CD4-positive, alpha-beta T cell (primary cell): ENCODE data around the gene TEX2. TPM values are rescaled to one million over a fixed set of nuclear protein-coding genes. Genes with fewer than 3 reads are reported as not detected.

Source experiments
- ATAC-seq: fragments of 200-7000 bp; cut with Tn5 transposase; one replicate; pipeline ENCODE4 v1.10.0; 2022; ENCODE audit warnings: mild to moderate bottlenecking; ENCODE audit not compliant: poor library complexity
- CTCF ChIA-PET: fragments of 350-600 bp; sonication (Branson Sonifier 250); formaldehyde crosslinking; loops from one replicate; lab custom pipeline; 2021; ENCODE audit warnings: antibody characterized with exemption, inconsistent platforms; lab: Charles Lee
- POLR2A ChIA-PET: fragments of 350-600 bp; sonication (Branson Sonifier 250); formaldehyde crosslinking; loops from one replicate; lab custom pipeline; 2021; ENCODE audit warnings: antibody characterized with exemption, inconsistent platforms; lab: Charles Lee
- DNase-seq, 14 experiments: peaks; one replicate each; pipeline ENCODE4 v3.0.0-alpha.2; 2013 to 2020; ENCODE audit warnings: mixed read lengths in 2 of 14
- H3K27ac ChIP-seq, 2 donors: one replicate each; pipeline versions ENCODE4 v1.5.1 to v1.7.0; 2013; ENCODE audit warnings: low read length in 2 of 2, low read depth in 1 of 2, mild to moderate bottlenecking in 1 of 2
- H3K27me3 ChIP-seq, 2 experiments: 1 replicate in 1 of 2; 2 replicates in 1 of 2; pipeline versions ENCODE4 v1.6.1 to v1.7.0; 2013; ENCODE audit warnings: low read length in 2 of 2, control low read depth in 1 of 2, mild to moderate bottlenecking in 1 of 2, moderate library complexity in 1 of 2; ENCODE audit not compliant: insufficient read depth in 2 of 2, control insufficient read depth in 1 of 2
- H3K36me3 ChIP-seq: one replicate; pipeline ENCODE4 v1.6.1; 2013; ENCODE audit warnings: low read length, control low read depth; ENCODE audit not compliant: insufficient read depth
- H3K4me1 ChIP-seq: one replicate; pipeline ENCODE4 v1.6.1; 2013; ENCODE audit warnings: low read length, control low read depth; ENCODE audit not compliant: insufficient read depth
- H3K4me3 ChIP-seq: one replicate; pipeline ENCODE4 v1.5.1; 2013; ENCODE audit warnings: mild to moderate bottlenecking, low read length, moderate library complexity
- H3K9me3 ChIP-seq, 2 experiments: 1 replicate in 1 of 2; 2 replicates in 1 of 2; pipeline versions ENCODE4 v1.6.1 to v1.7.0; 2013; ENCODE audit warnings: low read length in 2 of 2, mild to moderate bottlenecking in 2 of 2, control low read depth in 1 of 2, moderate library complexity in 1 of 2; ENCODE audit not compliant: control insufficient read depth in 1 of 2, insufficient read depth in 1 of 2
- H3K27ac Mint-ChIP-seq: one replicate; pipeline ENCODE4 v1.8.0; 2020; ENCODE audit warnings: mixed read lengths
- H3K27me3 Mint-ChIP-seq: one replicate; pipeline ENCODE4 v1.8.0; 2021; ENCODE audit warnings: mixed read lengths
- H3K36me3 Mint-ChIP-seq: one replicate; pipeline ENCODE4 v1.8.0; 2021; ENCODE audit warnings: low read depth, mixed read lengths
- H3K4me1 Mint-ChIP-seq: one replicate; pipeline ENCODE4 v1.8.0; 2021; ENCODE audit warnings: low read depth, mixed read lengths
- H3K4me3 Mint-ChIP-seq: one replicate; pipeline ENCODE4 v1.8.0; 2020; ENCODE audit warnings: mild to moderate bottlenecking, mixed read lengths
- H3K9me3 Mint-ChIP-seq: one replicate; pipeline ENCODE4 v1.8.0; 2020; ENCODE audit warnings: mixed read lengths
- intact Hi-C, 2 experiments: fragments of 100-400 bp; cut with DNase I in 1 of 2; cut with micrococcal nuclease in 1 of 2; formaldehyde crosslinking; loops; one replicate each; pipeline versions ENCODE4 v1.15.1 to v1.9.0; 2023 to 2025; cut with DNase I, micrococcal nuclease
- total RNA-seq, 174 experiments: library from RNA in 2 of 174; stranded (reverse) in 2 of 174; gene quantifications; one replicate each; pipeline ENCODE4 v1.2.3 and lab custom pipeline; 2021 to 2026
- TF ChIP-seq, protein P1 (sequence below): fragments of 200-600 bp; IDR thresholded peaks from one replicate; pipeline ENCODE4 v1.8.0; 2022; ENCODE audit warnings: antibody characterized with exemption, mild to moderate bottlenecking

The TEX2 gene
- total RNA-seq, 2 experiments from 2014 or later: 8.6 to 8.9 TPM

GRCh38 chr17:64161380-64162176 is 101.5 kb downstream of the TEX2 start:
- H3K36me3 ChIP-seq: peaks cover 17% of the 10 kb centered on the region
- Mint-ChIP-seq H3K36me3 (peaks cover 19% of the 10 kb centered on the region), H3K27me3 (no peaks in the 10 kb centered on the region), H3K27ac (no peak overlapping the region), H3K4me1 (peaks cover 7% of the 10 kb centered on the region), H3K4me3 (no peak overlapping the region), H3K9me3 (no peaks in the 10 kb centered on the region)
- ATAC-seq: no peak
- POLR2A ChIA-PET: interaction anchor here (3.6 kb wide), 1 partner anchor 16 kb away, joined by 23 read pairs; no protein-coding TSS in a partner anchor
- CTCF ChIA-PET: no interaction called here
- TF ChIP-seq, protein P1, sequence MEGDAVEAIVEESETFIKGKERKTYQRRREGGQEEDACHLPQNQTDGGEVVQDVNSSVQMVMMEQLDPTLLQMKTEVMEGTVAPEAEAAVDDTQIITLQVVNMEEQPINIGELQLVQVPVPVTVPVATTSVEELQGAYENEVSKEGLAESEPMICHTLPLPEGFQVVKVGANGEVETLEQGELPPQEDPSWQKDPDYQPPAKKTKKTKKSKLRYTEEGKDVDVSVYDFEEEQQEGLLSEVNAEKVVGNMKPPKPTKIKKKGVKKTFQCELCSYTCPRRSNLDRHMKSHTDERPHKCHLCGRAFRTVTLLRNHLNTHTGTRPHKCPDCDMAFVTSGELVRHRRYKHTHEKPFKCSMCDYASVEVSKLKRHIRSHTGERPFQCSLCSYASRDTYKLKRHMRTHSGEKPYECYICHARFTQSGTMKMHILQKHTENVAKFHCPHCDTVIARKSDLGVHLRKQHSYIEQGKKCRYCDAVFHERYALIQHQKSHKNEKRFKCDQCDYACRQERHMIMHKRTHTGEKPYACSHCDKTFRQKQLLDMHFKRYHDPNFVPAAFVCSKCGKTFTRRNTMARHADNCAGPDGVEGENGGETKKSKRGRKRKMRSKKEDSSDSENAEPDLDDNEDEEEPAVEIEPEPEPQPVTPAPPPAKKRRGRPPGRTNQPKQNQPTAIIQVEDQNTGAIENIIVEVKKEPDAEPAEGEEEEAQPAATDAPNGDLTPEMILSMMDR: no peak
- no peaks in the 10 kb centered on the region for H3K4me1 ChIP-seq
- intact Hi-C loops: no loop called here
- DNase-seq: no peak
- no peak overlapping the region for H3K27ac ChIP-seq
- no peak overlapping the region for H3K4me3 ChIP-seq
- H3K9me3 ChIP-seq: no peaks in the 10 kb centered on the region
- no peaks in the 10 kb centered on the region for H3K27me3 ChIP-seq

DNA sequence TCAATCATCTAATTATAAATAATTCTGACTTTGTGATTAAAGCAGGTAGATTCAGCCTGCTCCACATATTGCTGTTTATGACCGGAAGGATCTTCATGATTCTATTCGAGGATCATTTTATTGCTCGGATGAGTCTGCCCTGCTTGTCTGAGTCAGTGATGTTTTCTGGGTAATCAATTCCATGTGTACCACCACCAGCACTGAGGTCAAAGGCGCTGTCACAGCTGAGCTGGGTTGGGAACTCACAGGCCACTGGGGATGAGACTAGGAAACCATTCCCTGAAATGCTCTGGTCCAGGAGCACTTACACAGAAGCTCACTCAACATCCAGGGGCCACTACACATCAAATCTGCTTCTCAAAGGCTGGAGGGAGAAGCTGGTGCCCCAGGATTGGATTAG is 102.7 kb downstream of the TEX2 start:
- Mint-ChIP-seq H3K9me3 (no peaks in the 10 kb centered on the region), H3K4me3 (no peak overlapping the region), H3K27ac (no peak overlapping the region), H3K36me3 (peaks cover 12% of the 10 kb centered on the region), H3K27me3 (no peaks in the 10 kb centered on the region), H3K4me1 (peaks cover 7% of the 10 kb centered on the region)
- no peaks in the 10 kb centered on the region for H3K4me1 ChIP-seq
- no peak overlapping the region for H3K4me3 ChIP-seq
- H3K36me3 ChIP-seq: peaks cover 10% of the 10 kb centered on the region
- H3K27ac ChIP-seq: no peak overlapping the region
- DNase-seq (no peak), ATAC-seq (no peak)
- POLR2A ChIA-PET: interaction anchor here (0.7 to 3.6 kb wide), 2 partner anchors 9 to 14 kb away, joined by 3 to 23 read pairs; no protein-coding TSS in a partner anchor
- intact Hi-C loops: no loop called here
- no peaks in the 10 kb centered on the region for H3K9me3 ChIP-seq
- TF ChIP-seq, protein P1: no peak
- CTCF ChIA-PET: no interaction called here
- H3K27me3 ChIP-seq: no peaks in the 10 kb centered on the region

- H3K4me1 ChIP-seq: no peaks in the 10 kb centered on the region
- Mint-ChIP-seq H3K36me3 (peaks cover 14% of the 10 kb centered on the region), H3K9me3 (no peaks in the 10 kb centered on the region), H3K27me3 (no peaks in the 10 kb centered on the region), H3K4me1 (peaks cover 7% of the 10 kb centered on the region), H3K27ac (no peak overlapping the region), H3K4me3 (no peak overlapping the region)
- H3K4me3 ChIP-seq: no peak overlapping the region
- CTCF ChIA-PET: no interaction called here
- no peaks in the 10 kb centered on the region for H3K27me3 ChIP-seq
- DNase-seq (no peak), ATAC-seq (no peak)
- TF ChIP-seq, protein P1: no peak
- H3K36me3 ChIP-seq: peaks cover 7% of the 10 kb centered on the region
- POLR2A ChIA-PET: interaction anchor here (3.6 kb wide), 1 partner anchor 13 kb away, joined by 23 read pairs; no protein-coding TSS in a partner anchor
- intact Hi-C loops: no loop called here
- H3K9me3 ChIP-seq: no peaks in the 10 kb centered on the region
- no peak overlapping the region for H3K27ac ChIP-seq
Observed at GRCh38 chr17:64158831-64159590, 104.0 kb downstream of the TEX2 start.
